Right cardiac atrium (tissue), 5 donors: ENCODE measurements around the gene MGST3. TPM values are rescaled to one million over a fixed set of nuclear protein-coding genes. Genes with fewer than 3 reads are reported as not detected.
"Not testable (repeated sequence)": the region's sequence is repeated elsewhere in the genome, so short reads cannot be mapped to it uniquely, and the experiment has no call there.

Source experiments
- ATAC-seq, 2 donors: fragments of 200-7000 bp; cut with Tn5 transposase; one replicate each; pipeline versions ENCODE4 v1.8.0 to v1.9.1; 2020; ENCODE audit warnings: moderate library complexity in 2 of 2, mild to moderate bottlenecking in 1 of 2
- DNase-seq, 3 donors: peaks; one replicate each; pipeline ENCODE4 v3.0.0-alpha.2; 2020
- H3K27ac ChIP-seq: one replicate; pipeline ENCODE4 v1.5.1; 2013; ENCODE audit warnings: mild to moderate bottlenecking, low read length, control low read depth, moderate library complexity
- H3K27me3 ChIP-seq: one replicate; pipeline ENCODE4 v1.6.1; 2013; ENCODE audit not compliant: control insufficient read depth, insufficient read depth
- H3K4me1 ChIP-seq: one replicate; pipeline ENCODE4 v1.6.1; 2013; ENCODE audit warnings: low read length; ENCODE audit not compliant: control insufficient read depth, insufficient read depth
- H3K4me3 ChIP-seq: one replicate; pipeline ENCODE4 v1.5.1; 2013; ENCODE audit warnings: low read length, control low read depth
- H3K9me3 ChIP-seq: one replicate; pipeline ENCODE4 v1.6.1; 2013; ENCODE audit warnings: low read length; ENCODE audit not compliant: control insufficient read depth
- WGBS: extraction: QIAGEN DNeasy Blood & Tissue Kit; methylation state at CpG from one replicate; pipeline ENCODE4 v1.1.7; 2013; 5-methylcytosine and 5-hydroxymethylcytosine counted together
- intact Hi-C, 4 donors: fragments of 100-400 bp; cut with DNase I; formaldehyde crosslinking; loops; one replicate each; pipeline versions ENCODE4 v1.11.0 to v1.14.0; 2022 to 2023
- polyA plus RNA-seq: library from polyadenylated mRNA; stranded (reverse); fragments of 200-250 nt; gene quantifications from one replicate; pipeline ENCODE4 v1.2.3, GENCODE V29; 2013
- total RNA-seq, 4 donors: library from RNA; stranded (reverse); fragmentation: NEBNext Ultra II Directional; extraction: Animal tissue kit (Norgen Biotek cat#: 25700); gene quantifications; one replicate each; pipeline ENCODE4 v1.2.1, GENCODE V29; 2021
- donor health status: healthy with polysubstance abuse.
- donor health status: DM: no; HTN: yes; CAD: no.
- donor health status: DM: no; HTN: no; CAD: no.
- donor health status: DM: no; HTN: yes; CAD: no; lungs with severe emphysema.
- donor health status: DM: yes; HTN: yes; CAD: no.

Gene MGST3
- total and polyA plus RNA-seq, 5 donors: 444 to 805 (median 483) TPM

DNA sequence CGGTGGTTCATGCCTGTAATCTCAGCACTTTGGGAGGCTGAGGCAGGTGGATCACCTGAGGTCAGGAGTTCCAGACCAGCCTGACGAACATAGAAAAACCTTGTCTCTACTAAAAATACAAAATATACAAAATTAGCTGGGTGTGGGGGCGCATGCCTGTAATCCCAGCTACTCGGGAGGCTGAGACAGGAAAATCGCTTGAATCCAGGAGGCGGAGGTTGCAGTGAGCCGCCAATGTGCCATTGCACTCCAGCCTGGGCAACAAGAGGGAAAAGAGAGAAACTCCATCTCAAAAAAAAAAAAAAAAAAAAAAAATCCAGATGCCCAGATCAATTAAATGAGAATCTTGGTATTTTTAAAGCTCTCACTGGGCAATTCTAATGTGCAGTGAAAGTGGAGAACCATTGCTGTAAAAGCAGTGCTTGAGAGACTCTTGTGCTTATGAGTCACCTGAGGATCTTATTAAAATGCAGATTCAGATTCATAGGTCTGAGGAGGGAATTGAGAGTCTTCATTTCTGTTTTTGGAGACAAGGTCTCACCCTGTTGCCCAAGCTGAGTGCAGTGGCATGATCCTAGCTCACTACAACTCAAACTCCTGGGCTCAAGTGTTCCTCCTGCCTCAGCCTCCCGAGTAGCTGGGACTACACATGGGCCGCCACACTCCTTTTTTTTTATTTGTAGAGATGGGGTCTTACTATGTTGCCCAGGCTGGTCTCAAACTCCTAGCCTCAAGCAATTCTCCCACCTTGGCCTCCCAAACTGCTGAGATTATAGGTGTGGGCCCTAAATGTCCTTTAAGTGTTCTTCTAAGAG is 27.9 kb downstream of the MGST3 start:
- H3K27me3 ChIP-seq, ATAC-seq, intact Hi-C loops, H3K4me3 ChIP-seq, DNase-seq, H3K9me3 ChIP-seq, H3K27ac ChIP-seq, H3K4me1 ChIP-seq: not testable (repeated sequence)
- 97% methylated on average over 9 of the region's 9 CpGs for WGBS

DNA sequence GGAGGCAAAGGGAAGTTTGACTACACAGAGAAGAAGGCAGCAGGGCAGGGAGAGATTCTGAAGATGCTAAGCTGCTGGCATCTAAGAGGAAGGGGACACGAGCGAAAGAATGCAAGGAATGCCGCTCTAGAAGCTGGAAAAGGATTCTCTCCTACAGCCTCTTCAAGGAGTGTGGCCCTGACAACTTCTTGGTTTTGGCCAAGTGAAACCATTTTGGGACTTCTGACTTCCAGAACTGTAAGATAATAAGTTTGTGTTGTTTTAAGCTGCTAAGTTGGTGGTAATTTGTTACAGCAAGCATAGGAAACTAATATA is 28.5 kb downstream of the MGST3 start:
- no peak overlapping the region for H3K4me3 ChIP-seq
- H3K4me1 ChIP-seq: no peaks in the 10 kb centered on the region
- 53% methylated on average over 3 of the region's 3 CpGs for WGBS
- DNase-seq (no peak), ATAC-seq (no peak)
- intact Hi-C loops: no loop called here
- no peaks in the 10 kb centered on the region for H3K9me3 ChIP-seq
- H3K27ac ChIP-seq: no peak overlapping the region
- H3K27me3 ChIP-seq: no peaks in the 10 kb centered on the region

DNA sequence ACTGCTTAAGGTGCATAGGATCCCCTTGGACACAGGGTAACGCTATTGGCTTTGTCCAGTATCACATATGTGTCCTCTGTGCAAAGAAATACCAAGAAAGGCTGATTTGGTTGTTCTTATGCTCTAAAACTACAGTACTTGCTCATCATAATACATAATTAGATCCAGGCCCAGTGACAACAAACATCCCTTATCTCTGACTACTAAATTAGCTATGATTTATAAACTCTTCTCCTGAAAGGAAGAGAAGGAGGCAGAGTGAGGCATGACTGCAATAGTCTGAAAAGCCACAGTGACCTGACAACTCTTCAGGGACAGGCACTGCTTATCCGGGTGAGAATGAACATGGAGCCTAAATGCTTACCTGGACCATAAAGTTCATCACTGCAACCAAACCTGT is 30.7 kb downstream of the MGST3 start:
- DNase-seq: no peak
- no peak for ATAC-seq
- WGBS: 82% methylated on average over 2 of the region's 2 CpGs

DNA sequence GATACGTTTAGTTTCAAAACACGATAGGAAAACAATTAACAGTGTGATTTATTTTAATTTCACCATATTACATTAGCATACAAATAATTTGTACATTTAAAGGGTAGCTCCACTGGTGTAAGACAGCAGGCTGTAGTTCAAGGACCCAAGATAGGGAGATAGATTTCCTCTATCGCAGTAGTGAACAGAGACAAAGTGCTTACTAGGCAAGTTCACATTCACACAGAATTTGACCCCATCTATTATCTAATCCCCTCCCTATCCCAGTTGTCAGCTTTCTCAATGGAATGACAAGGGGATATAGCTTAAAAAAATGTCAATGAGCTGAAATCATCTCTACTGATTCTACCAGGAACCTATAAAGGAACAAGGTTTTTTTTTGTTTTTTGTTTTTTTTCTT is 31.2 kb downstream of the MGST3 start:
- no peak for ATAC-seq
- no peak for DNase-seq
- Histone ChIP-seq H3K27ac (no peak overlapping the region), H3K9me3 (no peaks in the 10 kb centered on the region), H3K4me3 (no peak overlapping the region), H3K27me3 (no peaks in the 10 kb centered on the region), H3K4me1 (no peaks in the 10 kb centered on the region)
- WGBS: 76% methylated on average over 3 of the region's 3 CpGs
- intact Hi-C loops: no loop called here

More for the DNA sequence above, 30.7 kb downstream of the MGST3 start:
- Histone ChIP-seq H3K27ac (no peak overlapping the region), H3K4me3 (no peak overlapping the region), H3K4me1 (no peaks in the 10 kb centered on the region), H3K27me3 (no peaks in the 10 kb centered on the region), H3K9me3 (no peaks in the 10 kb centered on the region)
- intact Hi-C loops: no loop called here

DNA sequence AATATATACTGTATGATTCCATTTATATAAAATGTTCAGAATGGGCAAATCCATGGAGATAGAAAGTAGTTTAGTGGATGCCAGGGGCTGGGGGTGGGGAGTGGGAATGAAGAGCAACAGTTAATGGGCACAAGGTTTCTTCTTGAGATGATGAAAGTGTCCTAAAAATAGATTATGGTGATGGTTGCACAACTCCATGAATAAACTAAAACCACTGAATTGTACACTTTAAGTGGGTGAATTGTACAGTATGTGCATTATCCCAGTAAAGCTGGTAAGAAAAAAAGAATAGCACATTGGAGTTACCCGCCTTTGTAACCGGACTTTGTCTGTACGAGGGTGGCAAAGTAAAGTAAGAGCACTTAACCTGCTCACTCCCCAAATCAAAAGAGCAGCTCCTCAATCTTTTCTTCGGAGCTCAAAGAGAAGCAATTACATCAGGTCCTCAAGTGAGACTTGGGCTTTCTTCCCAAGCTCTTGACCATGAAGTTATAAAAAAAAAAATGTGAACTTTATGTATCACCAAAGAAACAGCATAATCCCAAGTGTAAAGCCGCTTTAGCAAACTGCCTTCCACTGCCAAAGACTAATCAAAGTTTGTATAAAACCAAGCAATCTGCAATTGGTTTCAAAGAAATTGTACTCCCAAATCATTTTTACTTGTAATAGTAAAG is 35.3 kb downstream of the MGST3 start:
- Histone ChIP-seq H3K9me3 (peaks cover 1% of the 10 kb centered on the region), H3K27ac (no peak overlapping the region), H3K4me1 (peaks cover 1% of the 10 kb centered on the region), H3K4me3 (no peak overlapping the region), H3K27me3 (no peaks in the 10 kb centered on the region)
- intact Hi-C loops: no loop called here
- WGBS: 67% methylated on average over 5 of the region's 5 CpGs
- ATAC-seq (no peak), DNase-seq (no peak)

DNA sequence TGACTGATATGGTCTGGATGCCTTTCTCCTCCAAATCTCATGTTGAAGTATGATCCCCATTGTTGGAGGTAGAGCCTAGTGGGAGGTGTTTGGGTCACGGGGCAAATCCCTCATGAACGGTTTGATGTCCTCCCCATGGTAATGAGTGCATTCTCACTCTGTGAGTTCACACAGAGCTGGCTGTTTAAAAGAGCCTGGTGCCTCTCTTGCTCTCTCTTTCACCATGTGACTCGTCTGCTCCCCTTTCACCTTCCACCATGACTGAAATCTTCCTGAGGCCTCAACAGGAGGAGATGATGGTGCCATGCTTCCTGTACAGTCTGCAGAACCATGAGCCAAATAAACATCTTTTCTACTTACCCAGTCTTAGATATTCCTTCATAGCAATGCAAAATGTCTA is 37.1 kb downstream of the MGST3 start:
- H3K9me3 ChIP-seq: peaks cover 1% of the 10 kb centered on the region
- H3K27me3 ChIP-seq: no peaks in the 10 kb centered on the region
- DNase-seq (no peak), ATAC-seq (no peak)
- no peak overlapping the region for H3K27ac ChIP-seq
- no peak overlapping the region for H3K4me3 ChIP-seq
- H3K4me1 ChIP-seq: peaks cover 1% of the 10 kb centered on the region
- 90% methylated on average over 3 of the region's 3 CpGs for WGBS
- intact Hi-C loops: no loop called here

DNA sequence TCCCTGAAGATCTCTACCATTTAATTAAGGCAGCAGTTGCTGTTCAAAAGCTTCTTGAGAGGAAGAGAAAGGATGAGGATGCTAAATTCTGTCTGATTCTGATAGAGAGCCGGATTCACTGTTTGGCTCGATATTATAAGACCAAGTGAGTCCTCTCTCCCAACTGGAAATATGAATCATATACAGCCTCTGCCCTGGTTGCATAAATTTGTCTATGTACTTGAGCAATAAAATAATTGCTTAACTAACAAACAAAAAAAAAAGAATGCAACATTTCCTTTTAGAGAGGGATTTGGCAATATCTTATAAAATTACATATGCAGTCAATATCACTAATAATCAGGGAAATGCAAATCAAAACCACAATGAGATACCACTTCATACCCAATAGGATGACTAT is 40.5 kb downstream of the MGST3 start:
- H3K4me3 ChIP-seq: no peak overlapping the region
- H3K9me3 ChIP-seq: peaks cover 1% of the 10 kb centered on the region
- peaks cover 1% of the 10 kb centered on the region for H3K4me1 ChIP-seq
- no peak overlapping the region for H3K27ac ChIP-seq
- ATAC-seq (no peak), DNase-seq (no peak)
- WGBS: 94% methylated on average over 2 of the region's 2 CpGs
- no peaks in the 10 kb centered on the region for H3K27me3 ChIP-seq
- intact Hi-C loops: no loop called here

DNA sequence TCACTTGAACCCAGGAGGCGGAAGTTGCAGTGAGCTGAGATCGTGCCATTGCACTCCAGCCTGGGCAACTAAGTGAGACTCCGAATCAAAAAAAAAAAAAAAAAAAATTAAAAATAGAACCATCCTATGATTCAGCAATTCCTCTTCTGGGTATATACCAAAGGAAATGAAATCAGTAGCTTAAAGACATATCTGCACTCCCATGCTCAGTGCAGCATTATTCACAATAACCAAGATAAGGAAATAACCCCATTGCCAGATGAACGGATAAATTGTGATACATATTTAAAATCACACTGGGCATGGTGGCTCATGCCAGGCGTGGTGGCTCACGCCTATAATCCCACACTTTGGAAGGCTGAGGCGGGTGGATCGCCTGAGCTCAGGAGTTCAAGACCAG is 43.6 kb downstream of the MGST3 start:
- Histone ChIP-seq H3K9me3 (no peaks in the 10 kb centered on the region), H3K27me3 (no peaks in the 10 kb centered on the region), H3K27ac (no peak overlapping the region), H3K4me3 (no peak overlapping the region), H3K4me1 (no peaks in the 10 kb centered on the region)
- ATAC-seq (no peak), DNase-seq (no peak)
- intact Hi-C loops: no loop called here
- 83% methylated on average over 8 of the region's 8 CpGs for WGBS

DNA sequence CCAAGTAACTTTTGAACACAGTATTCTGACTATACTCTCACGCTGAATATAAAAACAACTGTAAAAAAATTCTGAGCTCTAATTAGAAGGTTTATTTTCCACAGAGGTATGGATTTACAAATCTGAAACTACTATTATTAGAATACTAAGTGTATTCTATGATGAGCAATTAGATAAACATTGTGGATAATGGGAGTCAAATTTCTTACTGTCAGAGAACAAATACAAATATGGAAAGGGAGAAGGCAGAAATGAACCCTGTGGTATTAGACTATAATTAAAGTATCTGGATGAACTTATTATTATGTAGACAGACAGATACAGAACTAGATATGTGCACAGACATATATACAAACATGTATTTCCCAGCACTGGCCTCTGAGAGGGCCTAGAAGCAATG is 44.8 kb downstream of the MGST3 start:
- Histone ChIP-seq H3K27ac (no peak overlapping the region), H3K4me1 (no peaks in the 10 kb centered on the region), H3K27me3 (no peaks in the 10 kb centered on the region), H3K4me3 (no peak overlapping the region), H3K9me3 (no peaks in the 10 kb centered on the region)
- 99% methylated on average over 1 of the region's 1 CpG for WGBS
- intact Hi-C loops: no loop called here
- ATAC-seq: no peak
- DNase-seq: no peak

DNA sequence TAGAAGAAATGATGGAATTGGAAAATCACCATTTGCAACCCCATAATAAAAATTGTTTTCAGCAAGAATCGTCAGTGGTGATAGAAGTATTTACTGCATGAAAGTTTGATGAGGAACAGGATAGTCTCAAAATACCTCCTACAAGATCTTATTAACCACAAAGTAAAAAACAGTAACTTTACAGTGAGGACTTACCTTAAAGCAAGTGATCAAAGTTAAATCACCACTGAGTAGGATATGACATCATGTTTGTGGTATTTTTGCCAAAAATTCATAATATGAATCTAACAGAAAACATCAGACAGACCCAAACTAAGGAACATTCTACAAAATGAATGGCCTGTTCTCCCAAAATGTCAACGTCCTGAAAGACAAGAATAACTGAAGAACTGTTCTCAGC is 47.5 kb downstream of the MGST3 start:
- no peak for DNase-seq
- H3K27ac ChIP-seq: no peak overlapping the region
- ATAC-seq: no peak
- H3K9me3 ChIP-seq: no peaks in the 10 kb centered on the region
- intact Hi-C loops: no loop called here
- 0% methylated on average over 2 of the region's 2 CpGs for WGBS
- H3K27me3 ChIP-seq: no peaks in the 10 kb centered on the region
- H3K4me1 ChIP-seq: no peaks in the 10 kb centered on the region
- H3K4me3 ChIP-seq: no peak overlapping the region

DNA sequence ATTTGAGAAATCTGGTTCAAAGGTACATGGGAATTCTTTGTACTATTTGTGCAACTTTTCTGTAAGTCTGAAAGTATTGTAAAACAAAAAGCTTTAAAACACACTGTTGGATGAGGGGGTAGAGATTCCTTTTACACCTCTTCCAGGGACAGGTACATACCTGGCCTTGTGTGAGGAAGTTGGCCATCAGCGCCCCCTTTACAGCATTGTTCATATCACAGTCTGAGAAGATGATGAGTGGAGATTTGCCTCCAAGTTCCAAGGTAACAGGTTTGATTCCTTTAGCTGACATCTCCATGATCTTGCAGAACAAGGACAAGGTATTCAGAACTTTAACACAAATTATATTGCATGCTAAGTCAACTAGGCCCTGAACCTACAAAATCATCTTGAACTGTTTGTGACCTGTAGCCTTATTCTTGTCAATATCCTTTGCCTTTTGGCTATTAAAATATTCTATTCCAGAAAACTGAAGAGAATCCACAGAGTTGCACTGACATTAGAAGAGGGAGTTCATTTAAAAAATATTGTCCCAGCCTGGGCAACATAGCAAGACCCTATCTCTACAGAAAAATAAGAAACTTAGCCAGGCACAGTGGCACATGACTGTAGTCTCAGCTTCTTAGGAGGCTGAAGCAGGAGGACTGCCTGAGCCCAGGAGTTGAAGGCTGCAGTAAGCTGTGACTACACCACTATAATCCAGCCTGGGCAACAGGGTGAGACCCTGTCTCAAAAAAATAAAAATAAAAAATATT is 48.4 kb downstream of the MGST3 start:
- H3K9me3 ChIP-seq: no peaks in the 10 kb centered on the region
- ATAC-seq: no peak
- intact Hi-C loops: no loop called here

More for the DNA sequence above, 48.4 kb downstream of the MGST3 start:
- WGBS: 98% methylated on average over 1 of the region's 1 CpG
- DNase-seq: no peak
- H3K4me3 ChIP-seq: no peak overlapping the region
- H3K4me1 ChIP-seq: no peaks in the 10 kb centered on the region
- no peaks in the 10 kb centered on the region for H3K27me3 ChIP-seq
- H3K27ac ChIP-seq: no peak overlapping the region
